ENCODE data around the gene BMP8A. TPM values are rescaled to one million over a fixed set of nuclear protein-coding genes. Genes with fewer than 3 reads are reported as not detected.

BMP8A gene
- total and polyA plus RNA-seq, 8 donors: 0.37 to 0.82 (median 0.64) TPM

GRCh38 chr1:39531526-39531925, 40.1 kb downstream of the BMP8A start:
- no peak for TF ChIP-seq CTCF (IDR thresholded peaks at IDR 0.05)
- Histone ChIP-seq H3K4me3 (no peak overlapping the region), H3K27ac (no peak overlapping the region), H3K9me3 (no peaks in the 10 kb centered on the region), H3K36me3 (peaks cover 0 to 75% of the 10 kb centered on the region in 2 donors), H3K4me1 (no peaks in the 10 kb centered on the region), H3K27me3 (no peaks in the 10 kb centered on the region)
- intact Hi-C loops (cut with DNase I): no loop called here
- no peak for ATAC-seq
- no peak for DNase-seq

GRCh38 chr1:39533442-39533841, 42.0 kb downstream of the BMP8A start:
- no peak for DNase-seq
- TF ChIP-seq CTCF (IDR thresholded peaks at IDR 0.05): no peak
- H3K9me3 ChIP-seq: no peaks in the 10 kb centered on the region

GRCh38 chr1:39538531-39539251, 47.3 kb downstream of the BMP8A start:
- no peak overlapping the region for H3K27ac ChIP-seq
- no peak for DNase-seq
- TF ChIP-seq CTCF (IDR thresholded peaks at IDR 0.05): no peak
- H3K4me1 ChIP-seq: peaks cover 0 to 7% of the 10 kb centered on the region in 2 donors
- no peaks in the 10 kb centered on the region for H3K9me3 ChIP-seq
- peaks cover 0 to 49% of the 10 kb centered on the region in 2 donors for H3K36me3 ChIP-seq
- intact Hi-C loops (cut with DNase I): no loop called here
- H3K4me3 ChIP-seq: no peak overlapping the region
- ATAC-seq: no peak
- H3K27me3 ChIP-seq: no peaks in the 10 kb centered on the region

More at GRCh38 chr1:39533442-39533841, 42.0 kb downstream of the BMP8A start:
- peaks cover 0 to 63% of the 10 kb centered on the region in 2 donors for H3K36me3 ChIP-seq
- intact Hi-C loops (cut with DNase I): no loop called here
- no peak for ATAC-seq
- no peaks in the 10 kb centered on the region for H3K4me1 ChIP-seq
- H3K27ac ChIP-seq: no peak overlapping the region
- H3K4me3 ChIP-seq: no peak overlapping the region
- no peaks in the 10 kb centered on the region for H3K27me3 ChIP-seq

- no peak overlapping the region for H3K27ac ChIP-seq
- H3K4me1 ChIP-seq: peaks cover 0 to 7% of the 10 kb centered on the region in 2 donors
- DNase-seq (peak in 3 of 4 donors; percentile 56 to 78 (median 59)), ATAC-seq (peak; percentile 94)
- TF ChIP-seq CTCF (IDR thresholded peaks at IDR 0.05): peak; percentile 71 to 96
- intact Hi-C loops (cut with DNase I): no loop called here
- H3K27me3 ChIP-seq: no peaks in the 10 kb centered on the region
- peaks cover 0 to 49% of the 10 kb centered on the region in 2 donors for H3K36me3 ChIP-seq
- no peak overlapping the region for H3K4me3 ChIP-seq
- no peaks in the 10 kb centered on the region for H3K9me3 ChIP-seq
Measured at GRCh38 chr1:39539252-39539790, 47.9 kb downstream of the BMP8A start.

GRCh38 chr1:39540504-39541031, 49.1 kb downstream of the BMP8A start:
- Histone ChIP-seq H3K27ac (peak overlapping the region; percentile 3 to 76), H3K4me1 (peaks cover 0 to 7% of the 10 kb centered on the region in 2 donors), H3K9me3 (no peaks in the 10 kb centered on the region), H3K27me3 (no peaks in the 10 kb centered on the region), H3K36me3 (peaks cover 0 to 48% of the 10 kb centered on the region in 2 donors), H3K4me3 (no peak overlapping the region)
- ATAC-seq: peak; percentile 72
- intact Hi-C loops (cut with DNase I): no loop called here
- TF ChIP-seq CTCF (IDR thresholded peaks at IDR 0.05): no peak
- peak in 2 of 4 donors; percentile 7 to 88 for DNase-seq
